ENCODE results near the gene DCTN3. TPM values are rescaled to one million over a fixed set of nuclear protein-coding genes. Genes with fewer than 3 reads are reported as not detected.

Gene DCTN3
- total RNA-seq, 1 experiment from 2014 or later, result 58.2 TPM

GRCh38 chr9:34615132-34615531 lies 5.2 kb downstream of the DCTN3 start:
- Histone ChIP-seq H3K9me3 (replicated peaks) (no peaks in the 10 kb centered on the region), H3K36me3 (no peaks in the 10 kb centered on the region)
- no peak for DNase-seq

GRCh38 chr9:34612788-34613390 lies 7.4 kb downstream of the DCTN3 start:
- H3K4me3 ChIP-seq, result peak overlapping the region; percentile 79
- DNase-seq, result peak; percentile 80 to 89
- peak overlapping the region; percentile 72 for H3K27ac ChIP-seq
- H3K36me3 ChIP-seq, result no peaks in the 10 kb centered on the region
- H3K9me3 ChIP-seq (replicated peaks), result no peaks in the 10 kb centered on the region
- H3K27me3 ChIP-seq, result no peaks in the 10 kb centered on the region
- H3K4me1 ChIP-seq, result no peaks in the 10 kb centered on the region

More at GRCh38 chr9:34615132-34615531, 5.2 kb downstream of the DCTN3 start:
- Histone ChIP-seq H3K4me1 (no peaks in the 10 kb centered on the region; the same call in 1 of the 2 replicates), H3K27ac (no peak overlapping the region), H3K4me3 (no peak overlapping the region), H3K27me3 (no peaks in the 10 kb centered on the region)

GRCh38 chr9:34611811-34612787 lies 8.2 kb downstream of the DCTN3 start, which contains the start of gene RPP25L:
TSS of gene RPP25L (minus strand) at chr9:34612097. CDS start at chr9:34611296, 801 bp downstream.
- Histone ChIP-seq H3K27me3 (no peaks in the 10 kb centered on the region), H3K4me3 (peak within 1 kb of the TSS; percentile 79), H3K9me3 (replicated peaks) (no peaks in the 10 kb centered on the region), H3K27ac (peak within 1 kb of the TSS; percentile 72), H3K4me1 (no peaks in the 10 kb centered on the region), H3K36me3 (no peaks in the 10 kb centered on the region)
- peak; percentile 83 to 88 for DNase-seq

GRCh38 chr9:34611251-34611810 lies 9.0 kb downstream of the DCTN3 start:
- Histone ChIP-seq H3K36me3 (no peaks in the 10 kb centered on the region), H3K27ac (peak overlapping the region; percentile 72), H3K4me3 (peak overlapping the region; percentile 79), H3K9me3 (replicated peaks) (no peaks in the 10 kb centered on the region), H3K27me3 (no peaks in the 10 kb centered on the region), H3K4me1 (no peaks in the 10 kb centered on the region)
- peak in 1 of 2 experiments; percentile 27 for DNase-seq

GRCh38 chr9:34610434-34611206 lies 9.7 kb downstream of the DCTN3 start:
- no peaks in the 10 kb centered on the region for H3K4me1 ChIP-seq
- no peaks in the 10 kb centered on the region for H3K9me3 ChIP-seq (replicated peaks)
- no peaks in the 10 kb centered on the region for H3K27me3 ChIP-seq
- H3K4me3 ChIP-seq, result no peak overlapping the region
- H3K27ac ChIP-seq, result no peak overlapping the region
- DNase-seq, result no peak
- no peaks in the 10 kb centered on the region for H3K36me3 ChIP-seq

GRCh38 chr9:34607331-34607730 lies 13.0 kb downstream of the DCTN3 start:
- DNase-seq, result no peak
- Histone ChIP-seq H3K4me1 (no peaks in the 10 kb centered on the region), H3K4me3 (no peak overlapping the region), H3K27ac (no peak overlapping the region), H3K36me3 (no peaks in the 10 kb centered on the region), H3K27me3 (no peaks in the 10 kb centered on the region), H3K9me3 (replicated peaks) (no peaks in the 10 kb centered on the region)

GRCh38 chr9:34606905-34607304 lies 13.4 kb downstream of the DCTN3 start:
- Histone ChIP-seq H3K4me1 (no peaks in the 10 kb centered on the region), H3K9me3 (replicated peaks) (no peaks in the 10 kb centered on the region), H3K36me3 (no peaks in the 10 kb centered on the region), H3K27me3 (no peaks in the 10 kb centered on the region), H3K4me3 (no peak overlapping the region), H3K27ac (no peak overlapping the region)
- DNase-seq, result no peak

GRCh38 chr9:34606190-34606589 lies 14.1 kb downstream of the DCTN3 start:
- DNase-seq, result no peak
- Histone ChIP-seq H3K9me3 (replicated peaks) (no peaks in the 10 kb centered on the region), H3K27me3 (no peaks in the 10 kb centered on the region), H3K4me3 (no peak overlapping the region), H3K36me3 (no peaks in the 10 kb centered on the region), H3K27ac (no peak overlapping the region), H3K4me1 (no peaks in the 10 kb centered on the region)

- DNase-seq, result peak; percentile 72 to 91
- H3K9me3 ChIP-seq (replicated peaks), result no peaks in the 10 kb centered on the region
- H3K27me3 ChIP-seq, result no peaks in the 10 kb centered on the region
- peaks cover 13% of the 10 kb centered on the region for H3K4me1 ChIP-seq
- no peak overlapping the region for H3K27ac ChIP-seq
- no peaks in the 10 kb centered on the region for H3K36me3 ChIP-seq
- no peak overlapping the region for H3K4me3 ChIP-seq
Measured at GRCh38 chr9:34603610-34604231, 16.6 kb downstream of the DCTN3 start.

- Histone ChIP-seq H3K9me3 (replicated peaks) (no peaks in the 10 kb centered on the region), H3K4me1 (peaks cover 13% of the 10 kb centered on the region), H3K27ac (no peak overlapping the region), H3K4me3 (no peak overlapping the region), H3K27me3 (no peaks in the 10 kb centered on the region), H3K36me3 (no peaks in the 10 kb centered on the region)
- no peak for DNase-seq
Measured at GRCh38 chr9:34601937-34602573, 18.2 kb downstream of the DCTN3 start.

- Histone ChIP-seq H3K4me1 (peaks cover 13% of the 10 kb centered on the region), H3K9me3 (replicated peaks) (no peaks in the 10 kb centered on the region), H3K36me3 (no peaks in the 10 kb centered on the region), H3K27ac (no peak overlapping the region), H3K4me3 (no peak overlapping the region), H3K27me3 (no peaks in the 10 kb centered on the region)
- no peak for DNase-seq
Measured at GRCh38 chr9:34600908-34601307, 19.4 kb downstream of the DCTN3 start.

GRCh38 chr9:34599546-34599945 lies 20.7 kb downstream of the DCTN3 start:
- H3K4me1 ChIP-seq, result peaks cover 13% of the 10 kb centered on the region
- H3K27me3 ChIP-seq, result no peaks in the 10 kb centered on the region
- peak; percentile 27 to 63 for DNase-seq
- H3K9me3 ChIP-seq (replicated peaks), result no peaks in the 10 kb centered on the region
- no peak overlapping the region for H3K4me3 ChIP-seq
- no peak overlapping the region for H3K27ac ChIP-seq
- H3K36me3 ChIP-seq, result no peaks in the 10 kb centered on the region

- Histone ChIP-seq H3K9me3 (replicated peaks) (no peaks in the 10 kb centered on the region), H3K27me3 (0 out of 2 replicates have a peak, but pooled peaks cover 7% of the 10 kb centered on the region), H3K4me1 (peaks cover 5% of the 10 kb centered on the region), H3K36me3 (no peaks in the 10 kb centered on the region), H3K27ac (no peak overlapping the region), H3K4me3 (no peak overlapping the region)
- no peak for DNase-seq
Measured at GRCh38 chr9:34594177-34594576, 26.1 kb downstream of the DCTN3 start.
